Activated CD4-positive, alpha-beta T cell treated with anti-CD3 and anti-CD28 coated beads, Interleukin-2, amount 10 ng/mL, durations not matched to agents 24 days and 14 days (primary cell): ENCODE measurements around the gene MGAT1. TPM values are rescaled to one million over a fixed set of nuclear protein-coding genes. Genes with fewer than 3 reads are reported as not detected.
"Not testable (repeated sequence)": the region's sequence is repeated elsewhere in the genome, so short reads cannot be mapped to it uniquely, and the experiment has no call there.

Experiments used
- DNase-seq: peaks from one replicate; pipeline ENCODE4 v3.0.0; 2022
- H3K27ac Mint-ChIP-seq: one replicate; pipeline ENCODE4 v1.8.0; 2022; ENCODE audit warnings: mild to moderate bottlenecking, mixed read lengths
- H3K27me3 Mint-ChIP-seq: one replicate; pipeline ENCODE4 v1.8.0; 2022; ENCODE audit warnings: mixed read lengths
- H3K36me3 Mint-ChIP-seq: one replicate; pipeline ENCODE4 v1.8.0; 2022; ENCODE audit warnings: low read depth, mild to moderate bottlenecking, mixed read lengths
- H3K4me1 Mint-ChIP-seq: one replicate; pipeline ENCODE4 v1.8.0; 2021; ENCODE audit warnings: mixed read lengths
- H3K4me3 Mint-ChIP-seq: one replicate; pipeline ENCODE4 v1.8.0; 2022; ENCODE audit warnings: mild to moderate bottlenecking, moderate library complexity, mixed read lengths
- H3K9me3 Mint-ChIP-seq: one replicate; pipeline ENCODE4 v1.8.0; 2021; ENCODE audit warnings: mixed read lengths
- intact Hi-C: fragments of 100-400 bp; cut with micrococcal nuclease; formaldehyde crosslinking; loops from one replicate; pipeline ENCODE4 v1.15.1; 2023
- total RNA-seq: library from RNA; stranded (reverse); gene quantifications from 2 replicates; pipeline ENCODE4 v1.2.3, GENCODE V29; 2022

Gene MGAT1
- total RNA-seq, 1 donor from 2014 or later, result 122 TPM

- Mint-ChIP-seq H3K36me3 (peaks cover 40% of the 10 kb centered on the region), H3K27ac (peak overlapping the region; percentile 99), H3K4me1 (peaks cover 40% of the 10 kb centered on the region)
Observed at GRCh38 chr5:180830253-180831138, 27.9 kb upstream of the MGAT1 start.

GRCh38 chr5:180829726-180830125 lies 27.1 kb upstream of the MGAT1 start:
- H3K36me3 Mint-ChIP-seq, result peaks cover 39% of the 10 kb centered on the region
- peaks cover 39% of the 10 kb centered on the region for H3K4me1 Mint-ChIP-seq
- DNase-seq, result no peak
- H3K27ac Mint-ChIP-seq, result peak overlapping the region; percentile 99
- peak overlapping the region; percentile 93 for H3K4me3 Mint-ChIP-seq
- H3K9me3 Mint-ChIP-seq, result no peaks in the 10 kb centered on the region
- no peaks in the 10 kb centered on the region for H3K27me3 Mint-ChIP-seq
- intact Hi-C loops, result loop anchor here (1.0 kb wide), 2 partner anchors 19 to 27 kb away; partner anchors contain the start of gene MGAT1

More at GRCh38 chr5:180830253-180831138, 27.9 kb upstream of the MGAT1 start:
- Mint-ChIP-seq H3K9me3 (no peaks in the 10 kb centered on the region), H3K27me3 (no peaks in the 10 kb centered on the region), H3K4me3 (peak overlapping the region; percentile 93)
- DNase-seq, result peak; percentile 91
- intact Hi-C loops, result loop anchor here (1.0 kb wide), 2 partner anchors 20 to 28 kb away; partner anchors contain the start of gene MGAT1

- H3K4me3 Mint-ChIP-seq, H3K9me3 Mint-ChIP-seq, H3K27ac Mint-ChIP-seq, intact Hi-C loops, DNase-seq, H3K27me3 Mint-ChIP-seq: not testable (repeated sequence)
- Mint-ChIP-seq H3K4me1 (peaks cover 35% of the 10 kb centered on the region), H3K36me3 (peaks cover 32% of the 10 kb centered on the region)
Observed at GRCh38 chr5:180828756-180829531, 26.3 kb upstream of the MGAT1 start.

- H3K27me3 Mint-ChIP-seq, DNase-seq, H3K4me3 Mint-ChIP-seq, H3K27ac Mint-ChIP-seq, H3K9me3 Mint-ChIP-seq, intact Hi-C loops: not testable (repeated sequence)
- Mint-ChIP-seq H3K4me1 (peaks cover 28% of the 10 kb centered on the region), H3K36me3 (peaks cover 28% of the 10 kb centered on the region)
Observed at GRCh38 chr5:180827374-180827773, 24.8 kb upstream of the MGAT1 start.

- peaks cover 22% of the 10 kb centered on the region for H3K4me1 Mint-ChIP-seq
- no peak for DNase-seq
- H3K4me3 Mint-ChIP-seq, result no peak overlapping the region
- H3K27me3 Mint-ChIP-seq, result no peaks in the 10 kb centered on the region
- H3K27ac Mint-ChIP-seq, result peak overlapping the region; percentile 21
- H3K9me3 Mint-ChIP-seq, result no peaks in the 10 kb centered on the region
- peaks cover 22% of the 10 kb centered on the region for H3K36me3 Mint-ChIP-seq
- intact Hi-C loops, result no loop called here
Observed at GRCh38 chr5:180825768-180826525, 23.3 kb upstream of the MGAT1 start.

- no peaks in the 10 kb centered on the region for H3K9me3 Mint-ChIP-seq
- peaks cover 13% of the 10 kb centered on the region for H3K36me3 Mint-ChIP-seq
- peak; percentile 41 for DNase-seq
- no peak overlapping the region for H3K4me3 Mint-ChIP-seq
- H3K4me1 Mint-ChIP-seq, result peaks cover 14% of the 10 kb centered on the region
- H3K27me3 Mint-ChIP-seq, result no peaks in the 10 kb centered on the region
- intact Hi-C loops, result no loop called here
- no peak overlapping the region for H3K27ac Mint-ChIP-seq
Observed at GRCh38 chr5:180824630-180825476, 22.2 kb upstream of the MGAT1 start.

GRCh38 chr5:180823940-180824629 lies 21.5 kb upstream of the MGAT1 start:
- Mint-ChIP-seq H3K27me3 (no peaks in the 10 kb centered on the region), H3K36me3 (peaks cover 7% of the 10 kb centered on the region), H3K4me1 (peaks cover 12% of the 10 kb centered on the region), H3K9me3 (no peaks in the 10 kb centered on the region), H3K27ac (peak overlapping the region; percentile 0), H3K4me3 (no peak overlapping the region)
- DNase-seq, result peak; percentile 12
- intact Hi-C loops, result no loop called here

- no peaks in the 10 kb centered on the region for H3K9me3 Mint-ChIP-seq
- H3K27ac Mint-ChIP-seq, result no peak overlapping the region
- H3K36me3 Mint-ChIP-seq, result peaks cover 2% of the 10 kb centered on the region
- peaks cover 12% of the 10 kb centered on the region for H3K4me1 Mint-ChIP-seq
- H3K27me3 Mint-ChIP-seq, result no peaks in the 10 kb centered on the region
- H3K4me3 Mint-ChIP-seq, result no peak overlapping the region
- intact Hi-C loops, result no loop called here
- peak; percentile 53 for DNase-seq
Observed at GRCh38 chr5:180823346-180823745, 20.7 kb upstream of the MGAT1 start.

GRCh38 chr5:180821538-180821937 lies 18.9 kb upstream of the MGAT1 start:
- intact Hi-C loops, result no loop called here
- no peaks in the 10 kb centered on the region for H3K27me3 Mint-ChIP-seq
- peak; percentile 52 for DNase-seq
- H3K36me3 Mint-ChIP-seq, result peaks cover 2% of the 10 kb centered on the region
- no peak overlapping the region for H3K27ac Mint-ChIP-seq
- H3K4me3 Mint-ChIP-seq, result no peak overlapping the region
- H3K4me1 Mint-ChIP-seq, result peaks cover 20% of the 10 kb centered on the region
- H3K9me3 Mint-ChIP-seq, result no peaks in the 10 kb centered on the region

GRCh38 chr5:180820788-180821321 lies 18.2 kb upstream of the MGAT1 start:
- Mint-ChIP-seq H3K36me3 (no peaks in the 10 kb centered on the region), H3K4me1 (peaks cover 16% of the 10 kb centered on the region), H3K27ac (no peak overlapping the region), H3K9me3 (no peaks in the 10 kb centered on the region), H3K27me3 (no peaks in the 10 kb centered on the region), H3K4me3 (no peak overlapping the region)
- peak; percentile 41 for DNase-seq
- intact Hi-C loops, result no loop called here

GRCh38 chr5:180818677-180819341 lies 16.2 kb upstream of the MGAT1 start:
- intact Hi-C loops, result no loop called here
- H3K4me1 Mint-ChIP-seq, result peaks cover 21% of the 10 kb centered on the region

More at GRCh38 chr5:180818677-180819341, 16.2 kb upstream of the MGAT1 start:
- Mint-ChIP-seq H3K9me3 (no peaks in the 10 kb centered on the region), H3K27ac (no peak overlapping the region), H3K36me3 (no peaks in the 10 kb centered on the region), H3K27me3 (no peaks in the 10 kb centered on the region), H3K4me3 (no peak overlapping the region)
- DNase-seq, result peak; percentile 40
